HG03108 (cell line): Measurements from ENCODE around the gene FBXL15.

ENCODE experiments used
- ATAC-seq: cut with Tn5 transposase; IDR thresholded peaks from one replicate; pipeline ENCODE4 v1.9.1; 2021; ENCODE audit warnings: moderate library complexity; ENCODE audit not compliant: unreplicated experiment

FBXL15 gene

DNA sequence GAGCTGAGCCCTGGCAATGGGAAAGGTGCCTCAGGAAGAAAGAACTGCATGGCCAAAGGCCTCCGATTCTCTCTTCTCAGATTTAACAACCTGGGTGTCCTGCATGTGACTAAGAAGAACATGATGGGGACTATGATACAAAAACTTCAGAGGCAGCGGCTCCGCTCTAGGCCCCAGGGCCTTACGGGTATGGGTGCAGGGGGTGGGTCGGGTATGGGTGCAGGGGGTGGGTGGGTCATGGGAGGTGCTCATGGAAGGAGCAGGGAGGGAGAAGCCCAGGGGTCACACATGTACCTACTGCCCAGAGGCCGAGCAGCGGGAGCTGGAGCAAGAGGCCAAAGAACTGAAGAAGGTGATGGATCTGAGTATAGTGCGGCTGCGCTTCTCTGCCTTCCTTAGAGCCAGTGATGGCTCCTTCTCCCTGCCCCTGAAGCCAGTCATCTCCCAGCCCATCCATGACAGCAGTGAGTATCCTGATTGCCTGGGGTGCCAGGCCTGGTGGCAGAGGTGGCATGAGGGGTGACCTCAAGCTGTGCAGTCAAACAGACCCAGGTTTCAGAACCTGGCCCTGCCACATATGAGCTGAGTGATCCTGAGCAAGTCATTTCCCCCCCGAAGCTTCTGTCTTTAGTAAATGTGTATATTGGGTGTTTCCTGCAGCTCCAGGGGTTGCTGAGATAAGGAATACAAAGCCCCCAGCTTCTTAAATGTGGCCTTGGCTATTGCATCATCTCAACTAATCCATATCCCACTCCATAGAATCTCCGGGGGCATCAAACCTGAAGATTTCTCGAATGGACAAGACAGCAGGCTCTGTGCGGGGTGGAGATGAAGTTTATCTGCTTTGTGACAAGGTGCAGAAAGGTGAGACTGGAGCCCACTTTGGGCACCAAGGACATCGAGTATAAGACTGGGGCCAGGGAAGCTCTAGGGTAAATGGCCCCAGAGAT lies 23.1 kb upstream of the FBXL15 start:
- no peak for ATAC-seq

DNA sequence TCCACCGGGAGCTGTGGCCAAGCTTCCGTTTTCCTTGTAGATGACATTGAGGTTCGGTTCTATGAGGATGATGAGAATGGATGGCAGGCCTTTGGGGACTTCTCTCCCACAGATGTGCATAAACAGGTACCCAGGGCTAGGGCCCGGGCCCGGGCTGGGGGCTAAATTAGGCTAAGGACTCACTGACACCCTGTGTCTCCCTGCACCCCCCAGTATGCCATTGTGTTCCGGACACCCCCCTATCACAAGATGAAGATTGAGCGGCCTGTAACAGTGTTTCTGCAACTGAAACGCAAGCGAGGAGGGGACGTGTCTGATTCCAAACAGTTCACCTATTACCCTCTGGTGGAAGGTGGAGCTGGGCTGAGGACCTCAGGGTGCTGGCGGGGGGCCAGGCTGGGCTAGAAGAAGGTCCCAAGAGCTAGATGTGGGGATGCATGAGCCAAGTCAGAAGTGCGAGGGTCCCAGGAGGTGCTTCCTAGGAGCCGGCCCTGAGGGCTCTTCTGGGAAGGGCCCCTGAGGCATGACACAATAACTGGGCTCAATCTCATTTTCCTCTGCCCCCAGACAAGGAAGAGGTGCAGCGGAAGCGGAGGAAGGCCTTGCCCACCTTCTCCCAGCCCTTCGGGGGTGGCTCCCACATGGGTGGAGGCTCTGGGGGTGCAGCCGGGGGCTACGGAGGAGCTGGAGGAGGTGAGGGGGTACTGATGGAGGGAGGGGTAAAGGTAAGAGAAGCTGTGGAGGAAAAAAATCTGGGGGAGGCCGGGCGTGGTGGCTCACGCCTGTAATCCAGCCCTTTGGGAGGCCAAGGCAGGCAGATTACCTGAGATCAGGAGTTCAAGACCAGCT lies 22.2 kb upstream of the FBXL15 start:
- ATAC-seq = no peak

DNA sequence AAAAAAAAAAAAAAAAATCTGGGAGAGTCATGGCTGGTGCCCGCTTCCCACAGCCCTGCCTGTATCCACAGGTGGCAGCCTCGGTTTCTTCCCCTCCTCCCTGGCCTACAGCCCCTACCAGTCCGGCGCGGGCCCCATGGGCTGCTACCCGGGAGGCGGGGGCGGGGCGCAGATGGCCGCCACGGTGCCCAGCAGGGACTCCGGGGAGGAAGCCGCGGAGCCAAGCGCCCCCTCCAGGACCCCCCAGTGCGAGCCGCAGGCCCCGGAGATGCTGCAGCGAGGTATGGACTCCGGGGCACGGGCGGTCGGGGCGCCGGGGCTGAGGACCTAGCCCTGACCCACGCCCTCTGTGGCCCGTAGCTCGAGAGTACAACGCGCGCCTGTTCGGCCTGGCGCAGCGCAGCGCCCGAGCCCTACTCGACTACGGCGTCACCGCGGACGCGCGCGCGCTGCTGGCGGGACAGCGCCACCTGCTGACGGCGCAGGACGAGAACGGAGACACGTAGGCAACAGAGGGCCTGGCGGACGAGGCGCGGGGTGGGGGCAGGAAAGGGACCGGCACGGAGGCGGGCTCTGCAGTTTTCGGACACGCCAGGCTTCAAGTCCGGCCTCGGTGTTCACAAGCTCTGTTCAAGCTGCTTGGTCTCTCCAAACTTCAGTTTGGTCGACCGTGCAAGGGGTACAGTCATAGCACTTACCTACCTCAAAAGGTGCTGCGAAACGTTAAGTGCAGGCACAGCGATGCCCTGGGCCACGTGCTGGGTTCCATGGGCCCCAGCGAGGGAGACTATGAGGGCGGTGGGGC lies 21.2 kb upstream of the FBXL15 start:
- ATAC-seq = peak; percentile 38

DNA sequence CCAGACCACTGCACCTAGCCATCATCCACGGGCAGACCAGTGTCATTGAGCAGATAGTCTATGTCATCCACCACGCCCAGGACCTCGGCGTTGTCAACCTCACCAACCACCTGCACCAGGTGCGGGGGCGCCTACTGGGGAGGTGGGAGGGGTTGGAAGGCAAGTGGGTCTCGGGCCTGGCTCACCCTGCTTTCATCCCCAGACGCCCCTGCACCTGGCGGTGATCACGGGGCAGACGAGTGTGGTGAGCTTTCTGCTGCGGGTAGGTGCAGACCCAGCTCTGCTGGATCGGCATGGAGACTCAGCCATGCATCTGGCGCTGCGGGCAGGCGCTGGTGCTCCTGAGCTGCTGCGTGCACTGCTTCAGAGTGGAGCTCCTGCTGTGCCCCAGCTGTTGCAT lies 20.6 kb upstream of the FBXL15 start:
- no peak for ATAC-seq

DNA sequence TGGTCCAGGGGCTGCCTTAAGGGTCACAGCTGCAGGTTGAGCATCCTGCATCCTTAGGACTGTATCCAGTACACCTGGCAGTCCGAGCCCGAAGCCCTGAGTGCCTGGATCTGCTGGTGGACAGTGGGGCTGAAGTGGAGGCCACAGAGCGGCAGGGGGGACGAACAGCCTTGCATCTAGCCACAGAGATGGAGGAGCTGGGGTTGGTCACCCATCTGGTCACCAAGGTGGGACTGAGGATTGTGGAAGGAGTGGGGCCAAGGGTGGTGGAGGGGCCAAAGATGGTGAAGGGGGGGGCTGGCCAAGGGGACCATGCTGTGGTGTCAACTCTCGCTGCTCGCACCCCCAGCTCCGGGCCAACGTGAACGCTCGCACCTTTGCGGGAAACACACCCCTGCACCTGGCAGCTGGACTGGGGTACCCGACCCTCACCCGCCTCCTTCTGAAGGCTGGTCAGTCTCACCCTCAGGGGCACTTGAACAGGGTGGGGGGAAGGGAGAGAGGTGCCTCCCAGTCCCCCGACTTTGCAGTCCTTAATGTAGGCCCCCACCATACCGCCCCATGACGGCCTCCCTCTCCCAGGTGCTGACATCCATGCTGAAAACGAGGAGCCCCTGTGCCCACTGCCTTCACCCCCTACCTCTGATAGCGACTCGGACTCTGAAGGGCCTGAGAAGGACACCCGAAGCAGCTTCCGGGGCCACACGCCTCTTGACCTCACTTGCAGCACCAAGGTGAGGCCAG lies 19.9 kb upstream of the FBXL15 start:
- ATAC-seq = no peak

DNA sequence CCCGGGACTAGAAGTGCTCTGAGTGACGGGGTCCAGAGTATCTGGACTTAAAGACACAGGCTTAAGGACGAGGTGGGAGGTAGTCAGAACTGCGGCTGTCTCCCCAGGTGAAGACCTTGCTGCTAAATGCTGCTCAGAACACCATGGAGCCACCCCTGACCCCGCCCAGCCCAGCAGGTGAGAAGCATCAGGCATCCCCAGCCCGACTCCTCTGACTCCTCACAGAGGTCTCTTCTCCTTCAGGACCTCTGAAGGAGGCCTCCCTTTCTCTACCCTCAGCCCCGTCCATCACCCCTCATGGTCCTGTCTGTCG lies 19.3 kb upstream of the FBXL15 start:
- ATAC-seq = no peak

DNA sequence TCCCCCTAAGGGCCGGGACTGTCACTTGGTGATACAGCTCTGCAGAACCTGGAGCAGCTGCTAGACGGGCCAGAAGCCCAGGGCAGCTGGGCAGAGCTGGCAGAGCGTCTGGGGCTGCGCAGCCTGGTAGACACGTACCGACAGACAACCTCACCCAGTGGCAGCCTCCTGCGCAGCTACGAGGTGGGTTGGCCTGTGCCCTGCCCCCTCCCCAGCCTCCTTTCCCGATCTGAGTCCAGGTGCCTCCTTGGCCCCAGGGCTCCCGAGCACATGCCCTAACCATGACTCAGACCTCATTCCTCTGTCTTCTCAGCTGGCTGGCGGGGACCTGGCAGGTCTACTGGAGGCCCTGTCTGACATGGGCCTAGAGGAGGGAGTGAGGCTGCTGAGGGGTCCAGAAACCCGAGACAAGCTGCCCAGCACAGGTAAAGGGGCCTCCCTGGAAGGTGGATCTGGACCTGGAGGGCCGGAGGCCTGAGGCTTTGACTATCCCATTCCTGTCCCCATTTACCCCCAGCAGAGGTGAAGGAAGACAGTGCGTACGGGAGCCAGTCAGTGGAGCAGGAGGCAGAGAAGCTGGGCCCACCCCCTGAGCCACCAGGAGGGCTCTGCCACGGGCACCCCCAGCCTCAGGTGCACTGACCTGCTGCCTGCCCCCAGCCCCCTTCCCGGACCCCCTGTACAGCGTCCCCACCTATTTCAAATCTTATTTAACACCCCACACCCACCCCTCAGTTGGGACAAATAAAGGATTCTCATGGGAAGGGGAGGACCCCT lies 18.7 kb upstream of the FBXL15 start:
- no peak for ATAC-seq

DNA sequence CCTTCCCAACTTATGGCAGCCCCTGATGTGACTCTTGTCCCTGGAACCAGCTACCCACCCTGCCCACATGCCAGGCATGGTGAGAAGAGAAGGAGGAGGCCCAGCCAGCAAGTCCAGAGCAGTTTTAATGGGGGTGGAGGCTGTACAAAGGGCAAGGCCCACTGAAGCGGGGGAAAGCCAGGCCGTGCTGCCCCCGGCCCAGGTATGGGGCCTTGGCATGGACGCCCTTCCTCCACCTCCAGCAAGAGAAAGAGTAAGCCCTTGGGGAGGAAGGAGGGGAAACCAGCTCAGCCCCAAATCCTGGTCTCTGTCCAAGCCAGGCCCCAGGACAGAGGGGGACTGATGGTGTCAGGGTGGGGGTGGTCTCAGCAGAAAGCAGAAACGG lies 18.1 kb upstream of the FBXL15 start:
- ATAC-seq = no peak

DNA sequence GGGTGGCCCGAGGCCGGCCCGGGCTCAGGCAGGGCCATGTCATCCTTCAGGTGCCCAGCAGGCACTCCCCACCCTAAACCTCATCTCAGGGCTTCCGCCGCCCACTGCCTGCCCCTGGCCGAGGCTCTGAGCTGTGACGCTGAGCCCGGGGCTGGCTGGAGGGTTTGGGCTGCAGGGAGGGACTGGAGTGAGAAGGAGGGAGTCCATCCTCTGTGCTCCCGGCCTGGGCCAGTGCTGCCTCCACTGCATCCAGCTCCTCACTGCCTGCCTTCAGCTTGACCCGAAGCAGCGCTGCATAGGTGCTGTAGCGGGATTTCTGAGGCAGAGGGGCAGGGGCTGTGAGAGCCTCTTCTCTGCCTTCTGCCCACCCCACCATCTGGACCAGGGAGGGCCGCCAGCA lies 17.5 kb upstream of the FBXL15 start:
- no peak for ATAC-seq

DNA sequence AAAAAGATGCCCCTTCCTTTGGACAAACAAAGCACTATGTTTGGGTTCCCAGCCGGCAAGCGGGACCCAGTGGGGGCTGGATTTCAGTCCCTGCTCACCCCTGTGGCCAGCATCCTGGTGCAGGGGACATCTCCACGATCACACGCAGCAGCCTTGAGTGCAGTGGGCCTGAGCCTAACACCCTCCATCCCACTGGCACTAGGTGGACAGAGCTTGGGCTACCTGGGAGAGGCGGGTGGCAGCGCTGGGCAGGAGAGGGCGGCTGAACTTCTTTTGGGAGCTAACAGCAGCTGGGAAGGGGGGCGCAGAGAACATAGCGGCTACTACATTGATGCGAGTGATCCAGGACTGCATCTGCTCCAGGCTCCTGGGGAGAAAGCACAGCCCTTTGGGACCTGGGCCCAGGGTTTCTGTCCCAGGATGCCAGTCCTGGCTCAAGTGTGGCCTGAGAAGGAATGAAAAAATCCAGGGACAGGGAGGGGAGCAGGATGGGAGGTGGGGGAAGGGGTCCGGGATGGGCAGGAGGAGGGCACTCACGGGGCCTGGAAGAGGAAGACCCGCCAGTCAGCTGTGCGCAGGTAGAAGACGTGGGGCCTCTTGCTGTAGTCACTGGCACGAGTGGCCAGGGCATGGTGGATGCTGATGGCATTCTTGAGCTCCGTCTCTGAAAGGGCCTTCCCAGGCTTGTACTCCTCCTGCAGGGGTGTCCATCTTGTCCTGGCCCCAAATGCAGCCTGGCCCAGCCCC lies 16.1 kb upstream of the FBXL15 start:
- ATAC-seq = no peak

DNA sequence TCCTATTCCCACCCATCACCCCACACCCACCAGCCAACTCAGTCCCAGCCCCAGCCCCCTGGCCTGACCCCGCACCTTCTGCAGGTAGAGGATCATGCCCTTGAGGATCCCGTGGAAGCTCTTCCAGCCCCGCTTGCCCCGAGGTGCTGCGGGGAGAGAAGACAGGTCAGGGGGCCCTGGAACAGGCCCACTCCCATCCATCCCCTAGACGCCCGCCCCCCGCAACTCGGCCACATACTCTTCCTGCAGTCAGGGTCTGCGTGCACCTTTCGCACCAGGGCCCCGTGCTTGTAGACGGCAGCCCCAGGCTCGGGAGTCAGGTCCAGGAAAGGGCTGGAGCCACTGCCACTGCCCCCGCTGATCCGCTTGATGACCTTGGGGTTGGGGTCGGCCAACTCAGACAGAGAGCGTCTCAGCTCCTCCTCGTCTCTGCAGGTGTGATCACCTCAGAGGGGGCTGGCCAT lies 15.5 kb upstream of the FBXL15 start:
- ATAC-seq = no peak

DNA sequence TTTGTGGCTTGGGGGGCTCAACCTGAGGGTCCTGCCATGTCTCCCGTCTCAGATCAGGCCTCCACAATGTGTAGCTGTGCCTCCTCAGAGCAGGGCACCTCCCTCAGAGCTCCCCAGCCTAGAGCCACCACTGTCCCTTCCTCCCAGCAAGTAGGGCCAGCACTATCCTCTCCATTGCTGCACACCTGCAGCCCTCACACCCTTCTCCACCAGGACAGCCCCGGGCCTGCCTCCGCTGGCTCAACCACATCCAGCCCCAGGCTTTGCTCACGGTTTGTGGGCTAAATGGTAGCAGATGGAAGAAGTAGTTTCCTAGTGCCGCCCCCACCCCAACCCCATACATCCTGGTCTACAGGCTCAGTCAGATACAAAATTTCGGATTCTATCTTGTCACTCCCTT lies 15.0 kb upstream of the FBXL15 start:
- ATAC-seq = no peak

DNA sequence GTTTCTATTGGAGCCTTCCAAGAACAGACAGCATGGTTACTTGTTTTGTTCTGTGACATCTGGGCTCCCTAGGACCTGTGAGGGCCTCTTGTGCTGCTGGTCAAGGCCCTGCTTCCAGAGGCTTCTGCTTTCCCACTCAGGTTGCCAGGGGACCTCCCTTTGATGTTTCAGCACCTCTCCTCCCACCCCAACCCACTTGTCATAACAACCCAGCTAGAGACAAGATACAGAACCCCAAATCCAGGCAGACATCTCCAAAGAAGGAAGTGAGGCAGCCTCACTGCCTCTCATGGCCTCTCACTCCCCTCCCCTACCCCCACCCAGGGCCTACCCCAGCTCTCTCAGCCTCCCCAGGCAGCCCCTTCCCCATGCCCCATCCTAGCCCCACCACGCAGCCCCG lies 13.8 kb upstream of the FBXL15 start:
- no peak for ATAC-seq

DNA sequence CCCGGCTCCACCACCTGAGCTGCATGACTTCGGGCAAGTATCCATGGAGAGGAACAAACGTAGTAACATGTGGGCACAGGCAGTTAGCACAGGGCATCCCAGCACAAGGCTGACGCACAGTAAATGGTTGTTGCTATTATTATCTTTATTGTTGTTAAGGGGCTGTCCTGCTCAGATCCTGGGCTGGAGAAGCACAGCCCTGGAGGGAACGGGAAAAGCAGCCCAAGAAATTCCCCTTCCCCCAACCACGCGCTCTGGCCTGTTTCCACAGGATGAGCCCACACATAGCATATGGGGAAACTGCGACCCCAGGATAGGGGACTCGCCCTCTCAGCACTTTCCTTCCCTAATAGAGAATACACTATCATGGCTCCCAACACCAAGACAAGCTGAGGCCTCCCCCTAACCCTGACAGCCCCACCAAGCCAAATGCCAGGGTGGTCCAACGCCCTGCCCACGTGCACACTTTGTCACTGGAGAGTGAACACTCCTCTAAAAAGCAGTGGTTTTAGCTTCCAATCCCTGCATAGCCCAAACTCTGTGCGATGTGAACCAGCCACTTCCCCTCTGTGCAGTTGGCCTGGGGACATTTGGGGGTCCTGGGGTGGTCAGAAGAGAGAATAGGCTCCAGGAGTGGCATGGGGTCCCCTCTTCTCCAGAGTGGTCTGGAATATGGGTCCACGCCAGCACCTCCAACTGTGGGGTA lies 13.1 kb upstream of the FBXL15 start:
- no peak for ATAC-seq

DNA sequence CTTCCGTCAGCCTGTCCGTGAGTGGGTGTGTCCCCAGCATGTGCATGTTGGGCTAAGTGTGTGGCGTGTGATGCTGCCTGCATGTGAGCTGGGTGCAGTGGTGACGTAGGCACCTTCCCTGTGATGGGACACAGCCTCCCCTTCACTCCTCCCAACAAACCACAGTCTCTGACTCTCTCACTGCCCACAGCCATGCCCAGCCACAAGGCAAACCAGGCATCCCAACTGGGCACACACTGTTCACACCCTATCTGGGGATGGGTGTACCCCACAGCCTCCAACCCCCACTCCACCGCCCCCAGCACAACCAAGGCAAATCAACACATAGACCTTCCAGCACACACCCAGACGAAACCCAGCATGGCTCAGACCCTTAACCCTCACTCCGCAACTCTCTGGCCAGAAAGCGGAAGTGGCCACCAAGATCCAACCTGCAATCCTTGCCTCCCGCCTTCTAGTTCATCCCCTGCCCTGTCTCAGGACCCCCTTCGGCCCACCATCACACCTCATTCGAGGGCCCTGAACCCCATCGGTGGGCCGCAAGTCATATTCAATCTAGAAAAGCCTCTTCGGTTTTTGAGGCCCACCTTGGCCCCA lies 12.4 kb upstream of the FBXL15 start:
- no peak for ATAC-seq

DNA sequence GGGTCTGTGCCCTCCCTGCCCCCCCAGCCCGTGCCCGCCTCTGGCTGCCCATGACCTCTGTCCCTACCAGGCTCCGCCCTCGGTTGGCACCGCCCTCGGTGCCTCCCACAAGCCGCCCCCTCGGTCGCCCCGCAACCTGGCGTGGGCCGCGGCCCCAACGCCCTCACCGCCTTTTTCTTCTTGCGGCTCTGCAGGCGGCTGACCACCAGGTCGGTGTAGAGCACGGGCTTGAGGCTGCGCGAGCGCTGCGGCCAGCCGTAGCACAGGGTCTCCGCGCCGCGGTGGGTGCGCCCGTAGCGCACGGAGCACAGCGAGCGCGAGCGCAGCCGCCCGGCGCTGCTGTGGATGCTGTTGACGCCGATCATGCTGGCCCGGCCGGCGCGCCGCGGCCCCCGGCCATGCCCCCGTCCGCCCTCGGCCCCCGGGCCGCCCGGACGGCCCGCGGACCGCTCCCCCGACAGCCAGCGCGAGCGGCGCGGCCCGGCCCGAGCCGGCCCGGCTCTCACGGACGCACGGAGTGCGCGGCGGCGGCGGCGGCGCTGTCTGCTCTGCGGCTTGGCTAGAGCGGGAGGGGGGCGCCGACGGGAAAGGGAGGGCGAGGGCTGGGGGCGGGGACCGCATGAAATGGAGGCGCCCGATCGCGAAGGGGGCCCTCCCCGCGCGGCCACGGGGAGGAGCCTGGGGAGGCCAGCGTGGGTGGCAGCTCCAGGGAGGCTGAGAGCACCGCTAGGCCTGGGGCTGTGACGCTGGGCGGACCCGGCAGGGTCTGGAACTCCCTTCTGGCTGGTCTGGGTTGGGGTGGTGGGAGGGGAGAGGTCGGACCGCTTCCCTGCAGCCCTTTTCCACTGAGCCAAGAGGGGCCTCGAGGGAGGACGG lies 11.7 kb upstream of the FBXL15 start:
- ATAC-seq = no peak
